Upper lobe of left lung (tissue), 4 donors: ENCODE data around the gene GABPA.

Experiments used
- CTCF ChIP-seq, 6 experiments: fragments of 450-650 bp in 4 of 6; fragments of 200-600 bp in 2 of 6; sonication (generic) in 2 of 6; IDR thresholded peaks; one replicate each; pipeline ENCODE4 v1.5.1; 2016 to 2019; ENCODE audit warnings: antibody characterized with exemption in 6 of 6
- EP300 ChIP-seq, 4 donors: sonication (generic); formaldehyde crosslinking; IDR thresholded peaks; one replicate each; pipeline ENCODE4 v1.5.1; 2017; ENCODE audit warnings: antibody characterized with exemption in 4 of 4, control low read depth in 2 of 4
- POLR2A ChIP-seq, 4 donors: fragments of 450-650 bp; IDR thresholded peaks; one replicate each; pipeline ENCODE4 v1.5.1; 2016 to 2017; ENCODE audit warnings: antibody characterized with exemption in 4 of 4, mild to moderate bottlenecking in 2 of 4
- POLR2AphosphoS5 ChIP-seq, 2 donors: sonication (generic); formaldehyde crosslinking; IDR thresholded peaks; one replicate each; pipeline ENCODE4 v1.5.1; 2017; ENCODE audit warnings: antibody characterized with exemption in 2 of 2

GRCh38 chr21:25733859-25734653 lies 716 bp upstream of the GABPA start:
- TF ChIP-seq CTCF (IDR thresholded peaks at IDR 0.05) (no peak), POLR2A (IDR thresholded peaks at IDR 0.05) (no peak), EP300 (IDR thresholded peaks at IDR 0.05) (no peak), POLR2AphosphoS5 (IDR thresholded peaks at IDR 0.05) (no peak)
